Stimulated activated CD4-positive, alpha-beta T cell treated with anti-CD3 and anti-CD28 coated beads, TNF-alpha, amount 100 ng/mL, for 1 hour (primary cell): Measurements from ENCODE around the gene S100Z.

Experiments used
- DNase-seq, 3 donors: peaks; one replicate each; pipeline ENCODE4 v3.0.0-alpha.2; 2020; ENCODE audit warnings: low read depth in 3 of 3, low spot score in 1 of 3

The S100Z gene

GRCh38 chr5:76946090-76946489 lies 96.3 kb downstream of the S100Z start:
- no peak for DNase-seq

DNA sequence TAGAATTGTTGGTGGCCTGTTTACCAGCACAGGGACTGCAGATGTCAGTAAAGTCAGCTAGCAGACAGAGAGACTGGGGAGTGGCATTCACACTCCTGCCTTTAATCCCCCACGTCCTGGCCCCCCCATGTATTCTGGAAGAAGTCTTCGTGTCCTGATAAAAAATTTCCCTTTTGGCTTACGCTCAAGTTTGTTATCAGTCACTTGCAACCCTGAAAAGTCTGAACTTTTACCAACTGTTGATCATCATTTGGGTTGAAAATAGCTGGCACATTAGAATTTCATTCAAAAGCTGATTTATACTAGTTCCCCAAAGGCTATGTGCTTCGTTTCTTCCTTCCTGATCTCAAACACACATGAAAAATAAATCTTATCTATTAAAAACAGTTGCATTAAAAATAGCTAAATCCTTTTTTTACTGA lies 97.3 kb downstream of the S100Z start:
- no peak for DNase-seq

DNA sequence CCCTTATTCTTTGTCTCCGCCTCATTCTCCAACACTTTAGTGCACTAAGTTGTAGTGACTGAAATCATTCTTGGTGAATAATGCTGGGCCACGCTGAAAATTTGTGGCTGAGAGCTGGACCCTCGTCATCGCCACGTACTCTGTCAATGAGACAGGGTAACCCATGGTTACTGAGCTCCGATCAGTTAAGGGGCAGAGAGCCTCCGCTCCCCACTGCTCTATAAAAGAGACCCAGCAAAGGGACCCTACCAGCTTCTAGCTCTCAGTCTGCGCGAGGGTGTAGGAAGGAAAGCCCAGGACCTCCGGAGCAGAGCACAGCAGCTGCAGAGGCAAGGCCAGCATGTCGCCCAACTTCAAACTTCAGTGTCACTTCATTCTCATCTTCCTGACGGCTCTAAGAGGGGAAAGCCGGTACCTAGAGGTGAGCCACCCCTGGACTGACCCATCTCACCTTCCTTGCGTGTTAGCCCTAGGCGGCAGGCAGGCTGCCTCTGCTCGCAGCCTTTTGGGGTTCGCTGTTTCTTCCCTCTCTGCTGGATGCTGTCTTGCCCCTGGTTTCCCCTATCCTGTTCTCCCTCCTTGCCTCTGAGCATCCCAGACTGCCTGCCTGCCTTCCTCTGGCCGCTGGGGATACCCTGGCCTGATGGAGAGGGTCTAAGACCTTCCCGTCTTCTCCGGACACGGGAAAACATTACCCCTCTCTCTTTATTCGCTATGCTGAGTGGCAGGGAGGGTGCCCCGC lies 103.2 kb downstream of the S100Z start, which contains the start of gene CRHBP:
TSS of gene CRHBP (plus strand) at position 251 of the 742 bp plus-strand sequence. CDS start at position 341, 90 bp downstream.
- DNase-seq: no peak

DNA sequence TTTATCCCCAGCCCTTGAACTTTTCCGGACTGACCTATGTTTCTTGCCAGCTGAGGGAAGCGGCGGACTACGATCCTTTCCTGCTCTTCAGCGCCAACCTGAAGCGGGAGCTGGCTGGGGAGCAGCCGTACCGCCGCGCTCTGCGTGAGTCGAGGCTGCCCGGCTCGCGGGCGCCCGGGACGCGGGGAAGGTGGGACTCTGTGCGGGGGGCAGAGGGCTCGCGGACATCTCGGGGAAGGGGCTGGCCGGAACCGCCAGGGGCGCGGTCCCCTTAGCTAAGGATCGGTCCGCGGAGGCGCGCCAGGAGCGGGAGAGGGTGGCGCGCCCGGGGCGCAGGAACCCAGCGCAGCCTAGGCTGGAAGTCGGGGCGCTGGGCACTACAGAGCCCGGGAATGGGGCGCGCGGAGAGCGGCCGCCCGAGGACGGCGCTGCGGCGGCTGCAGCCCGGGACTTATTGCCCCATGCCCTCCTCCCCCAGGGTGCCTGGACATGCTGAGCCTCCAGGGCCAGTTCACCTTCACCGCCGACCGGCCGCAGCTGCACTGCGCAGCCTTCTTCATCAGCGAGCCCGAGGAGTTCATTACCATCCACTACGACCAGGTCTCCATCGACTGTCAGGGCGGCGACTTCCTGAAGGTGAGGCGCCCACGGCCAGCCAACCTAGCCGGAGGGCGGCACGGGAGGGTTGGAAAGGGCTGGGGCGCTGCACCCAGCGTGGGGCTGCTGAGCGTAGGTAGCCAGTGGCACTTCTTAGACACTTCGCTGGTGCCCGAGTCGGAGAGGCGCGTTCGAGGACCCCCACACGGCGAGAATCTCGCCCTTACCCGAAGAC lies 104.0 kb downstream of the S100Z start:
- DNase-seq: no peak

- no peak for DNase-seq
Measured at GRCh38 chr5:76954383-76954763, 104.6 kb downstream of the S100Z start.

DNA sequence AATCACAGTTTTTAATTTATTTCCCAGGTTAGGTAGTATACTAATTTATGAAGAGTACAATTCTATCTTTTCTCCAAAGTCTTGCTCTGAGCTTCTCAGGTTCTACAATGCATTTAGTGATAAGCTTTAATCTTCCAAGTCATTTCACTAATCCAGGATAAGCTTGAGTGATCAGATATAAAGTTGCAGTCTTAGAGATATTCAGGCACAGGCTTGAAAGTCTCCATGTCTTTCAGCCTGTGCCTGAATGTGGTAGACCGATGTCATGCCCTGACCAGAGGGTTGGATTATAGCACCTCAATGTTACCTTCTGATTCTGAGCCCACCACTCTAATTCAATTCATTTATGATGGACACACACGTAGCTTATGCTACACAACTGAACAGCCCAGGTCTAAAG lies 106.2 kb downstream of the S100Z start:
- DNase-seq: no peak

- no peak for DNase-seq
Measured at GRCh38 chr5:76958991-76959767, 109.4 kb downstream of the S100Z start.

DNA sequence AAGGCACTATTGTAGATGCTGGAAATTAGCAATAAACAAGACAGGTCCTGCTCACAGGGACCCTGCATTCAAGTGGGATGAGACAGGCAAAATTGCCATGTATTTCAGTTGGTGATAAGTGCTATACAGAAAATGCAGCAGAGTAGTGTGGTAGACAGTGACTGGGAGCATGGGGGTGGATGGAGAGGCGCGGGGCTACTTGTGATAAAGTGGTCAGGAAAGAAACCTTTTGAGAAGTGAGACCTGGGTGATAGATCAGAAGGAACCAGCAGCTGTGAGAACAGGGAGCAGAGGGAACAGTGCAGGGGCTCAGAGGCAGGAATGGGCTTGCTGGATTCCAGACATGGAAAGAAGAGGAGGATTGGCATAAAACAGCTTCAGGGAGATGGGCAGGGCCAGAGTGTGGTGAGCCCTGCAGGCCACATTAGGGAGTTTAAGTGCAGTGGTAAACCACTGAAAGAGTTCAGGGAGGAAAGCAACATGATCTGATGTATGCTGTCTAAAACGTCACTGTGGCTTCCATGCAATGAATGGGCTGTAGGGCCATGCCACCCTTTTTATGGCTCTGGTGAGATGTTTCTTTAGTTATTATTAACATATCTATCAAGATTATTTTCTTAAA lies 110.3 kb downstream of the S100Z start:
- no peak for DNase-seq

- no peak for DNase-seq
Measured at GRCh38 chr5:76964060-76964459, 114.2 kb downstream of the S100Z start.
